ENCODE results near the gene NEK3. TPM values are rescaled to one million over a fixed set of nuclear protein-coding genes. Genes with fewer than 3 reads are reported as not detected.
"Not testable (repeated sequence)": the region's sequence is repeated elsewhere in the genome, so short reads cannot be mapped to it uniquely, and the experiment has no call there.

NEK3 gene
- total RNA-seq, 4 donors from 2014 or later = 2.2 to 9.0 (median 5.8) TPM

DNA sequence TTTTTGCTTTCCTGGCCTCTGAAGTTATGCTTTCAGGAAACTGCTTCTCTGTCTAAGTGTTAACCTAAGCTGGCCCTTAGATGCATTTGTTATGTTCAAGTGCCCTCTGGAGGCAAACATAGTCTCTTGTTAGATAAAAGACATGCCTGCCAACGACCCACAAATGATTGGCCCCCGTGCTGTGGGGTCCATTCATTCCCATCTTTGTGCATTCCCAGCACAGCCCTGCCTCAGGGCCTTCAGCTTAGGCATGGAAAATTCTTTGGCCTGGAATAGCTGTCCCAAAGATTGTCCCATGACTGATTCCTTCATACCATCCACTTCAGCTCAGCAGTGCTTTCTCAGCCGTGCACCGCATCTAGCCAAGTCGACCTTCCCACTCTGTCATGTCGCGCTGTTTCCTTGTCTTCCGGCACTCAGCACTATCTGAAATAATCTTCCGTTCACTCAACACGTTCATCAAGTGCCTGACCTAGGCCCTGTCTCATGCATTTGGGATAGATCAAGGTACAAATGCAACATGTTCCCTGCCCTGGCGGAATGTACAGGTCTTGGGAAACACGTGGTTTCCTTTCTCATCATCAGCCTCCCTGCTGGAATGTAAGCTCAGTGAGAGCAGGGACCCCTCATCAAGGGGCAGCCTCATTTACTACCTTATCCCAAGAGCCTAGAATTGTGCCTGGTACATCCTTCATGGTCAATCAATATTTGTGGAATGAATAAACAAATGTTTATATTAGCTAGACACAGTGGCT is 42.2 kb upstream of the NEK3 start:
- WGBS, 2 donors = 56 to 58% methylated on average over 12 of the region's 12 CpGs
- H3K4me3 ChIP-seq; DNase-seq; H3K27ac ChIP-seq; intact Hi-C loops (cut with DNase I); H3K36me3 ChIP-seq; H3K27me3 ChIP-seq; H3K4me1 ChIP-seq; H3K9me3 ChIP-seq: not testable (repeated sequence)
- TF ChIP-seq, protein P1, sequence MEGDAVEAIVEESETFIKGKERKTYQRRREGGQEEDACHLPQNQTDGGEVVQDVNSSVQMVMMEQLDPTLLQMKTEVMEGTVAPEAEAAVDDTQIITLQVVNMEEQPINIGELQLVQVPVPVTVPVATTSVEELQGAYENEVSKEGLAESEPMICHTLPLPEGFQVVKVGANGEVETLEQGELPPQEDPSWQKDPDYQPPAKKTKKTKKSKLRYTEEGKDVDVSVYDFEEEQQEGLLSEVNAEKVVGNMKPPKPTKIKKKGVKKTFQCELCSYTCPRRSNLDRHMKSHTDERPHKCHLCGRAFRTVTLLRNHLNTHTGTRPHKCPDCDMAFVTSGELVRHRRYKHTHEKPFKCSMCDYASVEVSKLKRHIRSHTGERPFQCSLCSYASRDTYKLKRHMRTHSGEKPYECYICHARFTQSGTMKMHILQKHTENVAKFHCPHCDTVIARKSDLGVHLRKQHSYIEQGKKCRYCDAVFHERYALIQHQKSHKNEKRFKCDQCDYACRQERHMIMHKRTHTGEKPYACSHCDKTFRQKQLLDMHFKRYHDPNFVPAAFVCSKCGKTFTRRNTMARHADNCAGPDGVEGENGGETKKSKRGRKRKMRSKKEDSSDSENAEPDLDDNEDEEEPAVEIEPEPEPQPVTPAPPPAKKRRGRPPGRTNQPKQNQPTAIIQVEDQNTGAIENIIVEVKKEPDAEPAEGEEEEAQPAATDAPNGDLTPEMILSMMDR (IDR thresholded peaks at IDR 0.05) = peak in 3 of 6 experiments; percentile 11 to 37 (median 19)

DNA sequence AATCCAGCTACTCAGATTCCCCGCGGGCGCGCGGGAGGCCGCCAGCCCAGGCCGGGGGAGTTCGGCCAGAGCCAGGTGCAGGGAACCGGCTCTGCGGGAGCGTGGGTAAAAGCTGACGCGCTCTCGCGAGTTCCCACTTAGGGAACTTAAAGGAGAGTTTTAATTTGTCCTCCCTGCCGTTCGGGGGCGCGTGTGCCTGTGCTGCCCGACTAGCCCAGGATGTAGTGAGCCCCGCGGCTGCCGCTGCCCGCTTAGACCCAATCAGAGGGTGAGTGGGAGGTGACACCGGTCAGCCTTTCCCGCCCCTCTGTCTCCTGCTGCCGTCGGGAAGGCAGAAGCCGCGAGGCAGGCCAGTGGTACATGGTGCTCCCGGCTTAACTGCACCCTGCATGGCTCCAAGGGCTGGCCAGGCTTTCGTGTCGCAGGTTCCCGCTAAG is 36.0 kb upstream of the NEK3 start:
- Histone ChIP-seq H3K27ac (peak overlapping the region; percentile 85 to 92 (median 91)), H3K9me3 (no peaks in the 10 kb centered on the region), H3K4me3 (peak overlapping the region; percentile 47 to 94 (median 83)), H3K4me1 (peaks cover 6 to 34% (median 15%) of the 10 kb centered on the region in 3 donors), H3K36me3 (no peaks in the 10 kb centered on the region), H3K27me3 (no peaks in the 10 kb centered on the region)
- peak in 2 of 4 donors; percentile 34 to 46 for TF ChIP-seq POLR2A (IDR thresholded peaks at IDR 0.05)
- TF ChIP-seq, protein P1 (IDR thresholded peaks at IDR 0.05) = no peak
- peak; percentile 44 for DNase-seq
- WGBS, 2 donors = 0% methylated on average over 1 to 3 of the region's 34 CpGs
- intact Hi-C loops (cut with DNase I) = no loop called here

DNA sequence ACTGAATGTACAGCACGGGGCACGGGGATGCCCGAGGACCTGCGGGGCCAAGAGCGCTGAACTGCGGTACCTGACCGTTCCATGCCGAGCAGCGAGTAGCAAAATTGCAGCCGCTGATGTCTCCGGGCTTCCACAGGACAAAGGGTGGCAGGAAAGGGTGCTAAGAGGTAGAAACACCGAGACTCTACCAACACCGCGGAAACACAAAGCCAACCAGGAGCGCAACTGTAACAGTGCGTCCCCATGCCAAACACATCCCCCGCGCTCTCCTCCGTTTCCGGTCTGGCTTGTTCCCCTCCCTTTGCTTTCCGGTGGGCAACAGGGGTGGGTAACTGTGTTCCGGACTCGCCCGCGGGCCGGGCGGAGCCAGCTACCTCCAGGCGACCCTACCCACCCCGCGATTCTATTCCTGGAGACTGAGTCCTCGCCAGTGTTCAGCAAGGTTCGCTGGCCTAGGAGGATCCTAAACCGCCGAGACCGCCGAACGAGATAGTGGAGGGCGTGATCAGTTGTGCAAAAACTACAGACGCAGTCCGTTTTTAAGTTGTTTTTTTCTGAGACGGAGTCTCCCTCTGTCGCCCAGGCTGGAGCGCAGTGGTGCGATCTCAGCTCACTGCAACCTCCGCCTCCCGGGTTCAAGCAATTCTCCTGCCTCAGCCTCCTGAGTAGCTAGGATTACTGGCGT is 34.9 kb upstream of the NEK3 start:
- Histone ChIP-seq H3K4me1 (peaks cover 6 to 34% (median 15%) of the 10 kb centered on the region in 3 donors), H3K27ac (peak overlapping the region; percentile 85 to 92 (median 91)), H3K27me3 (no peaks in the 10 kb centered on the region), H3K4me3 (peak overlapping the region; percentile 47 to 94 (median 83)), H3K36me3 (peaks cover 0 to 5% (median 0%) of the 10 kb centered on the region in 3 donors), H3K9me3 (no peaks in the 10 kb centered on the region)
- DNase-seq = peak; percentile 40
- 0% methylated on average over 27 to 31 of the region's 47 CpGs for WGBS, 2 donors
- peak in 1 of 4 donors; percentile 60 for TF ChIP-seq POLR2A (IDR thresholded peaks at IDR 0.05)
- TF ChIP-seq, protein P1 (IDR thresholded peaks at IDR 0.05) = peak in 1 of 6 experiments; percentile 30
- intact Hi-C loops (cut with DNase I) = no loop called here

DNA sequence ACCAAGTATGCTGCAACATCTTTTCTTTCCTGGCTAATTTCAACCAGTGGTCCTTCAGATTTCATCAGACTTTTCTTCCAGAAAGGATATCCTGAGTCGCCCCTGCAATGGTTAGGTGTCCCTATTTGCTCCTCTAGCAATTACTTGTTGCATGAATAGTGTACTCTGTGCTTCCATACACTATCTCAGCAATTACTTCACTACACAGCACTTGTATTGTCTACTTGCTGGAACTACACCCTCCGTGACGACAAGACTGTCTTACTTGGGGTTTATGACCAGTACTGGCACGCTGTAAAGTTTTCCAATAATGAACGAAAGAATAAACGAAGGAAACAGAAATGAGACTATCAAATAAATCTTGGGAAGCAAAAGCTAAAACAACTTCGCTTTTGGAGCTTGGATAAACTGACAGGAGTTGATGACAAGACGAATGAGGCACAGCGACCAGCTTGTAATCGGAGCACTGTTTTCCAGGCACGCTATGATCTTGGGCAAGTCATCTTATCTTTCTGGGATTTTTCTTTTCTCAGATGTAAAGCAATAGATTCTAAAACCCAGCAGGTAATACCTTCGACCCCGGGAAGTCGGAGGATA is 34.3 kb upstream of the NEK3 start:
- intact Hi-C loops (cut with DNase I); H3K27me3 ChIP-seq; DNase-seq; H3K9me3 ChIP-seq: not testable (repeated sequence)
- peak overlapping the region; percentile 47 to 94 (median 83) for H3K4me3 ChIP-seq
- H3K4me1 ChIP-seq = peaks cover 6 to 34% (median 15%) of the 10 kb centered on the region in 3 donors
- H3K27ac ChIP-seq = peak overlapping the region; percentile 85 to 92 (median 91)
- WGBS, 2 donors = 1 to 2% methylated on average over 13 to 14 of the region's 14 CpGs
- H3K36me3 ChIP-seq = peaks cover 0 to 11% (median 0%) of the 10 kb centered on the region in 3 donors

DNA sequence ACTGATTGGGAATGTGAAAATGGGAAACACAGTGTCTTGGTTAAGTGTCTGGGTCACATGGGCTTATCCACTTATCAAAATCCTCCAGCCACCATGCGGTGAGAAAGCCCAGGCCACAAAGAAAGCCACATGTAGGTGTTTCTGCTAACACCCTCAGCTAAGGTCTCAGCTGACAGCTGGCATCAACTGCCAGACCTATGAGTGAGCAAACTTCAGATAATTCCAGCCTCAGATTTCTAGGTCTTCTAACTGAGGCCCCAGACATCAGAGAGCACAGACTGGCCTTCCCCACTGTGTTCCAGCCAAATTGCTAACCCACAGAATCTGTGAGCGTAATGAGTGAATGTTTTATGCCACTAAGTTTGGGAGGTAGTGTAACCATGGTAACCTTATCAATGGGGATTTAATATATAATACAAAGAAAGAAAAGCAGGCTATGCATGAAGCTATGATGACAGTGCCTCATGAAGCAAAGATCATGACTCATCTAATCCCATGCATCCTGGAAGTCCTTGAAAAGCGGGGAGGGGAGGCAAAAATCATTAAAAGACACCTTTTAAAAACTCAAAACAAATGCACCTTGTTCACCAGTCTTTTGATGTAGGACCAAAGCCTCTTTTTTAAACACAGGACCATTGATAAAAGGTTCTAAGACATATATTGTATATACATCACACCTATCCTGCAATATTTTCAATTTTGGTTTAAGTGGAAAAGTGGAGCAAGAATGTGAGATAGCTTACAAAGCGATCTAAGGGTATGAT is 28.2 kb upstream of the NEK3 start:
- H3K36me3 ChIP-seq = peaks cover 0 to 47% (median 10%) of the 10 kb centered on the region in 3 donors

More for the DNA sequence above, 28.2 kb upstream of the NEK3 start:
- H3K27ac ChIP-seq; intact Hi-C loops (cut with DNase I); H3K27me3 ChIP-seq; H3K4me3 ChIP-seq; H3K4me1 ChIP-seq; DNase-seq; H3K9me3 ChIP-seq: not testable (repeated sequence)
- 69 to 78% methylated on average over 4 of the region's 4 CpGs for WGBS, 2 donors
